Fibroblast of the conjunctiva (primary cell): Measurements from ENCODE around the gene PSTPIP2.
"Not testable (repeated sequence)": the region's sequence is repeated elsewhere in the genome, so short reads cannot be mapped to it uniquely, and the experiment has no call there.

Experiments used
- DNase-seq: peaks from one replicate; pipeline ENCODE4 v3.0.0-alpha.2; 2010; ENCODE audit warnings: low read depth

PSTPIP2 gene

GRCh38 chr18:45981821-45982220, 90.2 kb downstream of the PSTPIP2 start:
- no peak for DNase-seq

- DNase-seq: no peak
These were observed 91.8 kb downstream of the PSTPIP2 start for GRCh38 chr18:45980229-45980628.

- no peak for DNase-seq
These were observed 94.0 kb downstream of the PSTPIP2 start for GRCh38 chr18:45978084-45978483.

GRCh38 chr18:45976974-45977373, 95.1 kb downstream of the PSTPIP2 start:
- no peak for DNase-seq

GRCh38 chr18:45976566-45976965, 95.5 kb downstream of the PSTPIP2 start:
- no peak for DNase-seq

GRCh38 chr18:45974088-45974536, 97.9 kb downstream of the PSTPIP2 start:
- DNase-seq: peak; percentile 89

GRCh38 chr18:45967007-45967706, 104.9 kb downstream of the PSTPIP2 start, which contains the start of gene EPG5:
TSS of gene EPG5 (minus strand) at chr18:45967329. CDS start at chr18:45967239, 90 bp downstream.
- DNase-seq: peak; percentile 85

GRCh38 chr18:45964913-45965312, 107.1 kb downstream of the PSTPIP2 start:
- not testable (repeated sequence) for DNase-seq

- DNase-seq: no peak
These were observed 109.2 kb downstream of the PSTPIP2 start for GRCh38 chr18:45962866-45963265.

- no peak for DNase-seq
These were observed 109.6 kb downstream of the PSTPIP2 start for GRCh38 chr18:45962461-45962860.

GRCh38 chr18:45959484-45959883, 112.6 kb downstream of the PSTPIP2 start:
- DNase-seq: not testable (repeated sequence)

- DNase-seq: no peak
These were observed 113.3 kb downstream of the PSTPIP2 start for GRCh38 chr18:45958730-45959129.

GRCh38 chr18:45958027-45958426, 114.0 kb downstream of the PSTPIP2 start:
- DNase-seq: no peak

GRCh38 chr18:45957100-45957499, 115.0 kb downstream of the PSTPIP2 start:
- peak; percentile 59 for DNase-seq

- DNase-seq: peak; percentile 81
These were observed 117.8 kb downstream of the PSTPIP2 start for GRCh38 chr18:45954070-45954934.

- DNase-seq: peak; percentile 64
These were observed 120.9 kb downstream of the PSTPIP2 start for GRCh38 chr18:45951016-45951714.

GRCh38 chr18:45945669-45946068, 126.4 kb downstream of the PSTPIP2 start:
- no peak for DNase-seq

- DNase-seq: no peak
These were observed 131.3 kb downstream of the PSTPIP2 start for GRCh38 chr18:45940724-45941123.

GRCh38 chr18:45939236-45939635, 132.8 kb downstream of the PSTPIP2 start:
- DNase-seq: no peak

- DNase-seq: no peak
These were observed 133.5 kb downstream of the PSTPIP2 start for GRCh38 chr18:45938488-45938935.

GRCh38 chr18:45935591-45936335, 136.3 kb downstream of the PSTPIP2 start:
- no peak for DNase-seq
